Measurements from ENCODE around the gene SCO2.

GRCh38 chr22:50526108-50526833, 873 bp upstream of the SCO2 start:
- peak; percentile 31; the same call in 1 of the 2 replicates for TF ChIP-seq TAF1 (IDR thresholded peaks at IDR 0.05; ENCODE audit: borderline replicate concordance, low read depth, low read length)
- no peak; the same call in 1 of the 2 replicates for TF ChIP-seq POLR2AphosphoS5 (IDR thresholded peaks at IDR 0.05; ENCODE audit: low read depth, low read length)
